ENCODE data around the gene ATG7.
"Not testable (repeated sequence)": the region's sequence is repeated elsewhere in the genome, so short reads cannot be mapped to it uniquely, and the experiment has no call there.

The ATG7 gene

GRCh38 chr3:11239796-11240195 lies 32.4 kb upstream of the ATG7 start:
- Histone ChIP-seq H3K4me1 (ENCODE audit: insufficient read depth, low read length) (peaks cover 2% of the 10 kb centered on the region; the same call in 1 of the 2 replicates), H3K9ac (ENCODE audit: low read depth, low read length) (no peak overlapping the region), H3K9me3 (ENCODE audit: insufficient read depth, low read depth, low read length) (no peaks in the 10 kb centered on the region), H3K27ac (ENCODE audit: low read length) (no peak overlapping the region), H3K36me3 (ENCODE audit: insufficient read depth, low read depth, low read length) (no peaks in the 10 kb centered on the region), H3K4me3 (ENCODE audit: low read length) (no peak overlapping the region), H3K27me3 (ENCODE audit: insufficient read depth, low read length) (no peaks in the 10 kb centered on the region)

DNA sequence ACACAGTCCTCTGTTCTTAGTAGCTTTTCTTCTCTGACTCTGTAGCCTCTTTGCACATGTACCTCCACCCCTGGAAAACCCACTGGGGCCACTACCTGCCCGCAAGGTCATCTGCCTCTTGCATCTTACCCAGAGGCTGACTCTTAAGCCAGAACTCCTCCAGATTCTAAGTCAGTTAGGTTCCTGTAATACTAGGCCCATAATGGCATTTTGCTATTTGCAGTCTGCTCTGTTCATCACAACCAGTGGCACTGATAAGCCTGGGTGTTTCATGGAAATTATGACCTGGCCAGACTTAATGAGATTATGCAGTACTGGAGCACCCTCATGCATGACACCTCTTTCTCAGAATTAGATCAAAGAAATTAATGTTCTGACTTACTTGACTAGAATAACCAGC lies 31.7 kb upstream of the ATG7 start:
- Histone ChIP-seq H3K27ac (ENCODE audit: low read length) (no peak overlapping the region), H3K36me3 (ENCODE audit: insufficient read depth, low read depth, low read length) (no peaks in the 10 kb centered on the region), H3K27me3 (ENCODE audit: insufficient read depth, low read length) (no peaks in the 10 kb centered on the region), H3K9me3 (ENCODE audit: insufficient read depth, low read depth, low read length) (no peaks in the 10 kb centered on the region), H3K9ac (ENCODE audit: low read depth, low read length) (no peak overlapping the region), H3K4me1 (ENCODE audit: insufficient read depth, low read length) (peaks cover 2% of the 10 kb centered on the region; the same call in 1 of the 2 replicates), H3K4me3 (ENCODE audit: low read length) (no peak overlapping the region)

GRCh38 chr3:11244121-11244677 lies 28.0 kb upstream of the ATG7 start:
- H3K27me3 ChIP-seq (ENCODE audit: insufficient read depth, low read length), result no peaks in the 10 kb centered on the region
- no peak overlapping the region for H3K27ac ChIP-seq (ENCODE audit: low read length)
- H3K9me3 ChIP-seq (ENCODE audit: insufficient read depth, low read depth, low read length), result no peaks in the 10 kb centered on the region
- H3K4me1 ChIP-seq (ENCODE audit: insufficient read depth, low read length), result no peaks in the 10 kb centered on the region
- no peaks in the 10 kb centered on the region for H3K36me3 ChIP-seq (ENCODE audit: insufficient read depth, low read depth, low read length)
- H3K4me3 ChIP-seq (ENCODE audit: low read length), result no peak overlapping the region
- H3K9ac ChIP-seq (ENCODE audit: low read depth, low read length), result no peak overlapping the region

DNA sequence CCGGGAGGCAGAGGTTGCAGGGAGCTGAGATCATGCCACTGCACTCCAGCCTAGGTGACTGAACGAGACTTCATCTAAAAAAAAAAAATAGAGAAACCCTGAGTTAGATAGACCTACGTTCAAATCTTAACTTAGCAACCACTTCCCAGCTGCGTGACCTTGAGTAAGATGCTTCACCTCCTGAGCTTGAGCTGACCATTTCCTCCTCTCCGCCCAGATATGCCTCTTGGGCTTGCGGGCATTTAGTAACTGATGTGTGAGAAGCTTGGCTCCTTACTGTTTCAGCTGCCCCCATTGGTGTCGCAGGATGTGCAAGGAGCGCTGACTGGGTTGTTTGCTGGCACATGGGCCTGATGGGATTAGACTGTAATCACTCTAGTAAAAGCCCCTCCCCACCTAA lies 26.9 kb upstream of the ATG7 start:
- H3K4me1 ChIP-seq (ENCODE audit: insufficient read depth, low read length), result no peaks in the 10 kb centered on the region
- H3K36me3 ChIP-seq (ENCODE audit: insufficient read depth, low read depth, low read length), result no peaks in the 10 kb centered on the region
- no peaks in the 10 kb centered on the region for H3K27me3 ChIP-seq (ENCODE audit: insufficient read depth, low read length)
- no peaks in the 10 kb centered on the region for H3K9me3 ChIP-seq (ENCODE audit: insufficient read depth, low read depth, low read length)
- no peak overlapping the region for H3K27ac ChIP-seq (ENCODE audit: low read length)
- H3K4me3 ChIP-seq (ENCODE audit: low read length), result no peak overlapping the region
- H3K9ac ChIP-seq (ENCODE audit: low read depth, low read length), result no peak overlapping the region

GRCh38 chr3:11245827-11246662 lies 26.2 kb upstream of the ATG7 start:
- no peaks in the 10 kb centered on the region for H3K4me1 ChIP-seq (ENCODE audit: insufficient read depth, low read length)
- no peak overlapping the region for H3K27ac ChIP-seq (ENCODE audit: low read length)
- no peaks in the 10 kb centered on the region for H3K9me3 ChIP-seq (ENCODE audit: insufficient read depth, low read depth, low read length)
- H3K9ac ChIP-seq (ENCODE audit: low read depth, low read length), result no peak overlapping the region
- no peaks in the 10 kb centered on the region for H3K27me3 ChIP-seq (ENCODE audit: insufficient read depth, low read length)
- no peaks in the 10 kb centered on the region for H3K36me3 ChIP-seq (ENCODE audit: insufficient read depth, low read depth, low read length)
- H3K4me3 ChIP-seq (ENCODE audit: low read length), result no peak overlapping the region

DNA sequence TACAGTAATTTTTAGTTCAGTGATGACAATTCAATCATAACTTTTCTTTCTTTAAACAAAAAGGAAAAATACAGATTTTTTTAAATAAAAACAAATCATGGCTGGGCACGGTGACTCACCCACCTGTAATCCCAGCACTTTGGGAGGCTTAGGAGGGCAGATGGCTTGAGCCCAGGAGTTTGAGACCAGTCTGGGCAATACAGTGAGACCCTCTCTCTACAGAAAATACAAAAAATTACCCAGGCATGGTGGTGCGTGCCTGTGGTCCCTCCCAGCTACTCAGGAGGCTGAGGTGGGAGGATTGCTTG lies 25.6 kb upstream of the ATG7 start:
- H3K9me3 ChIP-seq (ENCODE audit: insufficient read depth, low read depth, low read length), result no peaks in the 10 kb centered on the region
- no peaks in the 10 kb centered on the region for H3K36me3 ChIP-seq (ENCODE audit: insufficient read depth, low read depth, low read length)
- H3K9ac ChIP-seq (ENCODE audit: low read depth, low read length), result no peak overlapping the region
- no peaks in the 10 kb centered on the region for H3K4me1 ChIP-seq (ENCODE audit: insufficient read depth, low read length)
- no peak overlapping the region for H3K27ac ChIP-seq (ENCODE audit: low read length)
- no peaks in the 10 kb centered on the region for H3K27me3 ChIP-seq (ENCODE audit: insufficient read depth, low read length)
- H3K4me3 ChIP-seq (ENCODE audit: low read length), result no peak overlapping the region

DNA sequence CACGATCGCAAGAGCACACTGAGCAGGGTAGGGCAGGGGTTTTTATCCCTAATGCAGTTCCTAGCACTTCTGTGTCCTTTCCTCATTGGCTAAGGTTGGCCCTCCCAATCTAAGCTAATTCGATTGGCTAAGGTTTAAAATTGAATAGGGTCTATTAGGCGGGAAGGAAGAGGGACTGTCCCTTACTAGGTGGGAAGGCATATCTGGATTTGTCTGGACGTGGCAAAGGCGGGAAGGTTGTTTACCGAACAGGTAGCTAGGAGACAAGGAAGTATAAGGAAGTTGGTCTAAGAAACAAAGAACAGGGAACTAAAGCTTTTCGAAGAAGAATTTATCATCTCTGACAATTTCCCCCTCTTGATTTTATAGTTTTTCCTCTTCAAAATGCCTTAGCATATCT lies 24.8 kb upstream of the ATG7 start:
- H3K9me3 ChIP-seq (ENCODE audit: insufficient read depth, low read depth, low read length), result no peaks in the 10 kb centered on the region
- H3K36me3 ChIP-seq (ENCODE audit: insufficient read depth, low read depth, low read length), result no peaks in the 10 kb centered on the region
- no peaks in the 10 kb centered on the region for H3K27me3 ChIP-seq (ENCODE audit: insufficient read depth, low read length)
- H3K27ac ChIP-seq (ENCODE audit: low read length), result no peak overlapping the region
- no peak overlapping the region for H3K4me3 ChIP-seq (ENCODE audit: low read length)
- H3K4me1 ChIP-seq (ENCODE audit: insufficient read depth, low read length), result no peaks in the 10 kb centered on the region
- no peak overlapping the region for H3K9ac ChIP-seq (ENCODE audit: low read depth, low read length)

DNA sequence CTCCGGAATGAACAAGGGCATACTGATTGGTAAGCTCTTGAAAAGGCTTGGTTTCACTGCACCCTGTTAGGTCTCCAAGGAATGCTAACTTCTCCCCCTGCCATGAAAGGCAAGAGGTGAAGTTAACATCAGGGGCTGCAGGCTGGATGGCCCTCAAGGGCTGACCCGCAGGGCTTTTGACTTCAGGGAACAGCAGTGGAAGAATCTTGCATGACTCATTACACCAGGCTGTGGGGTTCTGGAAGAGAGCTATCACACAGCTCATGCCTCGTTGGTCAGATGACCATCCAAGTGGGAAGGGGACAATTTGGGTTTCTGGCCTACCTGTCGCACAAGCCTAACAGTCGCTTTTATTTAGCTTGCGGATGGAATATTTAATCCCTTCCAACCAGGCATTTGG lies 23.6 kb upstream of the ATG7 start:
- Histone ChIP-seq H3K4me3 (ENCODE audit: low read length) (no peak overlapping the region), H3K9me3 (ENCODE audit: insufficient read depth, low read depth, low read length) (no peaks in the 10 kb centered on the region), H3K9ac (ENCODE audit: low read depth, low read length) (no peak overlapping the region), H3K27me3 (ENCODE audit: insufficient read depth, low read length) (no peaks in the 10 kb centered on the region), H3K27ac (ENCODE audit: low read length) (no peak overlapping the region), H3K36me3 (ENCODE audit: insufficient read depth, low read depth, low read length) (no peaks in the 10 kb centered on the region), H3K4me1 (ENCODE audit: insufficient read depth, low read length) (no peaks in the 10 kb centered on the region)

- H3K4me1 ChIP-seq (ENCODE audit: insufficient read depth, low read length), result no peaks in the 10 kb centered on the region
- no peak overlapping the region for H3K9ac ChIP-seq (ENCODE audit: low read depth, low read length)
- H3K27ac ChIP-seq (ENCODE audit: low read length), result no peak overlapping the region
- H3K4me3 ChIP-seq (ENCODE audit: low read length), result no peak overlapping the region
- H3K9me3 ChIP-seq (ENCODE audit: insufficient read depth, low read depth, low read length), result no peaks in the 10 kb centered on the region
- no peaks in the 10 kb centered on the region for H3K27me3 ChIP-seq (ENCODE audit: insufficient read depth, low read length)
- no peaks in the 10 kb centered on the region for H3K36me3 ChIP-seq (ENCODE audit: insufficient read depth, low read depth, low read length)
These were observed 21.0 kb upstream of the ATG7 start for GRCh38 chr3:11250902-11251806.

DNA sequence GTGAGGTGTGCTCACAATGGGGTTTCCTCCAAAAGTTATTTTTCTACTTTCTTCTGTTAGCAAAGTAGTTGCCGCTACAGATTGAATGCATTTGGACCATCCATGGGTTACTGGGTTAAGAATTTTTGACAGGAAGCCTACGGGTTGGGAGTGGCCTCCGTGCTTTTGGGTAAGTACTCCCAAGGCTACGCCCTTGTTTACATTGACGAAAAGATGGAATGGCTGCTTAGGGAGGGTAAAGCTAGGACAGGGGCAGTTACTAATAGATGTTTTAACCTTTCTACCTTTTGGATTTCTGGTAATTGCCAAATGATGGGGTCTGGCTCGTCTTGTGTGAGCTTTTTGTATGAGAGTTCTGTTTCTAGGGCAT lies 20.4 kb upstream of the ATG7 start:
- H3K27me3 ChIP-seq (ENCODE audit: insufficient read depth, low read length), result no peaks in the 10 kb centered on the region
- no peak overlapping the region for H3K9ac ChIP-seq (ENCODE audit: low read depth, low read length)
- no peaks in the 10 kb centered on the region for H3K4me1 ChIP-seq (ENCODE audit: insufficient read depth, low read length)
- no peaks in the 10 kb centered on the region for H3K9me3 ChIP-seq (ENCODE audit: insufficient read depth, low read depth, low read length)
- H3K27ac ChIP-seq (ENCODE audit: low read length), result no peak overlapping the region
- H3K36me3 ChIP-seq (ENCODE audit: insufficient read depth, low read depth, low read length), result no peaks in the 10 kb centered on the region
- no peak overlapping the region for H3K4me3 ChIP-seq (ENCODE audit: low read length)

- H3K4me3 ChIP-seq (ENCODE audit: low read length), result no peak overlapping the region
- H3K4me1 ChIP-seq (ENCODE audit: insufficient read depth, low read length), result no peaks in the 10 kb centered on the region
- no peak overlapping the region for H3K27ac ChIP-seq (ENCODE audit: low read length)
- H3K9me3 ChIP-seq (ENCODE audit: insufficient read depth, low read depth, low read length), result no peaks in the 10 kb centered on the region
- no peak overlapping the region for H3K9ac ChIP-seq (ENCODE audit: low read depth, low read length)
- no peaks in the 10 kb centered on the region for H3K27me3 ChIP-seq (ENCODE audit: insufficient read depth, low read length)
- no peaks in the 10 kb centered on the region for H3K36me3 ChIP-seq (ENCODE audit: insufficient read depth, low read depth, low read length)
These were observed 17.3 kb upstream of the ATG7 start for GRCh38 chr3:11254876-11255275.

DNA sequence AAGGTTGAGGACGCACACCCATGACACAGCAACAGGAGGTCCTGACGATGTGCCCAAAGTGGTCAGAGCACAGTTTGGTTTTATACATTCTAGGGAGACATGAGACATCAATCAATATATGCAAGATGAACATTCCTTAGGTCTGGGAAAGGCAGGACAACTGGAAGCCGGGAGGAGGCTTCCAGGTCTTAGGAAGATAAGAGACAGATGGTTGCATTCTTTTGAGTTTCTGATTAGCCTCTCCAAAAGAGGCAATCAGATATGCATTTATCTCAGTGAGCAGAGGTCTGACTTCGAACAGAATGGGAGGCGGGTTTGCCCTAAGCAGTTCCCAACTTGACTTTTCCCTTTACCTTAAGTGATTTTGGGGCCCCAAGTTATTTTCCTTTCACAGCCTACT lies 16.7 kb upstream of the ATG7 start:
- not testable (repeated sequence) for H3K9me3 ChIP-seq (ENCODE audit: insufficient read depth, low read depth, low read length); H3K9ac ChIP-seq (ENCODE audit: low read depth, low read length); H3K27me3 ChIP-seq (ENCODE audit: insufficient read depth, low read length); H3K4me1 ChIP-seq (ENCODE audit: insufficient read depth, low read length); H3K36me3 ChIP-seq (ENCODE audit: insufficient read depth, low read depth, low read length); H3K4me3 ChIP-seq (ENCODE audit: low read length); H3K27ac ChIP-seq (ENCODE audit: low read length)
